Gastroesophageal sphincter (tissue), 4 donors: Measurements from ENCODE around the gene SAMD3. TPM values are rescaled to one million over a fixed set of nuclear protein-coding genes. Genes with fewer than 3 reads are reported as not detected.

Source experiments
- ATAC-seq: fragments of 150-250 bp; one replicate; pipeline ENCODE4 v1.9.1; 2016; ENCODE audit warnings: mild to moderate bottlenecking, moderate library complexity
- H3K27ac ChIP-seq, 4 donors: fragments of 200-600 bp; sonication (generic) in 3 of 4; 1 replicate in 3 of 4; 2 replicates in 1 of 4; pipeline ENCODE4 v1.5.1; 2016 to 2019
- H3K27me3 ChIP-seq: fragments of 200-600 bp; sonication (generic); one replicate; pipeline ENCODE4 v1.5.1; 2019
- H3K36me3 ChIP-seq, 2 donors: fragments of 200-600 bp; sonication (generic); one replicate each; pipeline ENCODE4 v1.5.1; 2019; ENCODE audit warnings: control low read depth in 1 of 2
- H3K4me1 ChIP-seq, 3 donors: fragments of 200-600 bp; sonication (generic); 1 replicate in 2 of 3; 2 replicates in 1 of 3; pipeline ENCODE4 v1.5.1; 2016 to 2019; ENCODE audit warnings: control low read depth in 2 of 3
- H3K4me3 ChIP-seq, 2 donors: fragments of 200-600 bp; sonication (generic); one replicate each; pipeline ENCODE4 v1.5.1; 2019; ENCODE audit warnings: mild to moderate bottlenecking in 1 of 2, moderate library complexity in 1 of 2
- H3K9me3 ChIP-seq, 3 donors: fragments of 200-600 bp; sonication (generic); one replicate each; pipeline ENCODE4 v1.5.1; 2017 to 2019; ENCODE audit warnings: control low read depth in 2 of 3
- CTCF ChIP-seq, 4 experiments: fragments of 200-600 bp in 2 of 4; fragments of 450-650 bp in 2 of 4; sonication (generic) in 1 of 4; IDR thresholded peaks; one replicate each; pipeline ENCODE4 v1.5.1; 2017 to 2019; ENCODE audit warnings: antibody characterized with exemption in 4 of 4, mild to moderate bottlenecking in 2 of 4, moderate library complexity in 2 of 4
- EP300 ChIP-seq: sonication (generic); formaldehyde crosslinking; IDR thresholded peaks from one replicate; pipeline ENCODE4 v1.6.1; 2017; ENCODE audit warnings: antibody characterized with exemption, mild to moderate bottlenecking
- POLR2A ChIP-seq, 2 donors: fragments of 450-650 bp; IDR thresholded peaks; one replicate each; pipeline ENCODE4 v1.6.1; 2017; ENCODE audit warnings: antibody characterized with exemption in 2 of 2, mild to moderate bottlenecking in 2 of 2, moderate library complexity in 1 of 2
- POLR2AphosphoS5 ChIP-seq: sonication (generic); formaldehyde crosslinking; IDR thresholded peaks from one replicate; pipeline ENCODE4 v1.6.1; 2017; ENCODE audit warnings: antibody characterized with exemption
- WGBS, 2 donors: methylation state at CpG; one replicate each; pipeline ENCODE4 v1.1.5; 2018; ENCODE audit warnings: low coverage in 1 of 2; 5-methylcytosine and 5-hydroxymethylcytosine counted together
- total RNA-seq, 4 donors: library from RNA; depleted of rRNA; stranded (reverse); fragments of >200 nt; gene quantifications; one replicate each; pipeline ENCODE4 v1.1.0, GENCODE V29; 2016

SAMD3 gene
- total RNA-seq, 4 donors from 2014 or later = 0.54 TPM; not detected in 3

- H3K4me3 ChIP-seq = no peak overlapping the region
- no peaks in the 10 kb centered on the region for H3K4me1 ChIP-seq
- no peak for ATAC-seq
- TF ChIP-seq EP300 = no peak
- no peak for TF ChIP-seq CTCF (IDR thresholded peaks at IDR 0.05)
- no peak for TF ChIP-seq POLR2A (IDR thresholded peaks at IDR 0.05)
- no peak for TF ChIP-seq POLR2AphosphoS5
- no peak overlapping the region for H3K27ac ChIP-seq
- WGBS, 2 donors = 88 to 90% methylated on average over 2 of the region's 2 CpGs
- H3K36me3 ChIP-seq = peaks cover 0 to 27% of the 10 kb centered on the region in 2 donors
- no peaks in the 10 kb centered on the region for H3K9me3 ChIP-seq
- no peaks in the 10 kb centered on the region for H3K27me3 ChIP-seq
Measured at GRCh38 chr6:130140084-130140483, 82.7 kb downstream of the SAMD3 start.

GRCh38 chr6:130138909-130139242 lies 83.9 kb downstream of the SAMD3 start:
- ATAC-seq = no peak

DNA sequence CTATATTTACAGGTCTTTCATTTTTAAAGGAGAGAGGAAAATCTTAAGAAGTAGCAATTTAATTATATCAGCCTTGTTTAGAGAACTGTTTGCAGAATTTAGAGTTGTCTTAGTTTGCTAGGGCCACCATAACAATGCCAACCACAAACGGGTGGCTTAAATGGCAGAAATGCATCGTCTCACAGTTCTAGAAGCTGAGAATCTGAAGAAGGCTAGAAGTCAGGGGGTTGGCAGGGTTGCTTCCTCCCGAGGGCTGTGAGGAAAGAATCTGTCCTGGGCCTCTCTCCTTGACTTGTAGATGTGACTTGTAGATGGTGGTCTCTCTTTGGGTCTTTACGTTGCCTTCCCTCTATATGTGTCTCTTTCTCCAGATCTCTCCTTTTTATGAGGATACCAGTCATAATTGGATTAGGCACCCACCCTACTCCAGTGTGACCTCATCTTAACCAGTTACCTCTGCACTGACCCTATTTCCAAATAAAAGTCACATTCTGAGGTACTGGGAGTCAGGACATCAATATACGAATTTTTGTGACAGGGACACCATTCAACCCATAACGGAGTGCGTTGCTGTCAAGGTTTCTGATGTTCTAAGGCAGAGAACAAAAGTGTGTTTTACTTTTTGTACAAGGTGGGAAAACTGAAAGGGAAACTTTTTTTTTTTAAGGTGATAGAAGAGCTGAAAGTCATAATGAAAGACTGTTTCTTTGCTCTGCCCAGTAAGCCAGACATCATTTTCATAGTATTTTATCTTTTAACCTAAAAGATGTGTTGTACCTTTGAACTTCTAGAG lies 84.4 kb downstream of the SAMD3 start:
- Histone ChIP-seq H3K4me1 (no peaks in the 10 kb centered on the region), H3K27ac (no peak overlapping the region), H3K36me3 (peaks cover 0 to 20% of the 10 kb centered on the region in 2 donors), H3K27me3 (no peaks in the 10 kb centered on the region), H3K9me3 (no peaks in the 10 kb centered on the region), H3K4me3 (no peak overlapping the region)
- no peak for ATAC-seq
- 73 to 88% methylated on average over 5 to 7 of the region's 7 CpGs for WGBS, 2 donors
- no peak for TF ChIP-seq POLR2A (IDR thresholded peaks at IDR 0.05)
- no peak for TF ChIP-seq POLR2AphosphoS5
- TF ChIP-seq CTCF (IDR thresholded peaks at IDR 0.05) = no peak

More at GRCh38 chr6:130138909-130139242, 83.9 kb downstream of the SAMD3 start:
- TF ChIP-seq EP300 (no peak), POLR2A (IDR thresholded peaks at IDR 0.05) (no peak), POLR2AphosphoS5 (no peak), CTCF (IDR thresholded peaks at IDR 0.05) (no peak)
- 88 to 89% methylated on average over 1 to 3 of the region's 3 CpGs for WGBS, 2 donors
- Histone ChIP-seq H3K9me3 (no peaks in the 10 kb centered on the region), H3K36me3 (peaks cover 0 to 25% of the 10 kb centered on the region in 2 donors), H3K4me3 (no peak overlapping the region), H3K27ac (no peak overlapping the region), H3K4me1 (no peaks in the 10 kb centered on the region), H3K27me3 (no peaks in the 10 kb centered on the region)

DNA sequence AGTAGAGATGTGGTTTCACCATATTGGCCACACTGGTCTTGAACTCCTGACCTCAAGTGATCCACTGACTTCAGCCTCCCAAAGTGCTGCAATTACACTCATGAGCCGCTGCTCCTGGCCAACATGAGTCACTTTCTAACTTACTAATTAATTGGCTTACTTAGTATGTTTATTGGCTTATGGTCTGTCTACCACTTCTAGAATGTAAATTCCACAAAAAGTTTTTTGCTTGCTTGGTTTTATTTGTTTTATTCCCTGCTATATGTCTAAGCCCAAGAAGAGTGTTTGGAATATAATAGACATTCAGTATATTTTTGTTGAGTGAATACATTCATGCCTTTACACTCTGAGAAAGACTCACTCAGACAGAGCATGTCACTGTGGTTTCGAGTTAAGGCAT lies 86.0 kb downstream of the SAMD3 start:
- 64 to 86% methylated on average over 2 of the region's 2 CpGs for WGBS, 2 donors
- Histone ChIP-seq H3K4me1 (no peaks in the 10 kb centered on the region), H3K27me3 (no peaks in the 10 kb centered on the region), H3K4me3 (no peak overlapping the region), H3K9me3 (no peaks in the 10 kb centered on the region), H3K36me3 (peaks cover 0 to 17% of the 10 kb centered on the region in 2 donors), H3K27ac (no peak overlapping the region)
- ATAC-seq = no peak
- TF ChIP-seq EP300 = no peak
- no peak for TF ChIP-seq POLR2AphosphoS5
- no peak for TF ChIP-seq CTCF (IDR thresholded peaks at IDR 0.05)
- no peak for TF ChIP-seq POLR2A (IDR thresholded peaks at IDR 0.05)

DNA sequence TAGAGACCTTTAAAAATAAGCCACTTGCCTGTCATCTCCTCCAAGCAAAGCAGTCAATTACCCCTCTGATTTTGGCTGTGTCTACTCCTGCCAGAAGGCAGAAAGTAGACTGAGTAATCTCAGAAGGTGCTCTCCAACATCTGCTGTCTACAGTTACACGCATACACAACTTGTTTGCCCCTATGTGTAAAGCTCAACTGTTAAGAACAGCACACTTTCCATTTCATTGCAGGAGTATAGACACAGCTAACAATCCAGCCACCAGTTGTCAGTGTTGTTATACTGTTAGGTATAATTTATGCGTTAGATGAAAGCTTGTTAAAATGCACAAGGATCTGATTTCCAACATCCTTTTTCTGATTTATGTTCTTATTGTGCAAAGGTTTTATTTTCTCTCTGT lies 88.2 kb downstream of the SAMD3 start:
- WGBS, 2 donors = 69 to 82% methylated on average over 1 to 2 of the region's 2 CpGs
- H3K36me3 ChIP-seq = peaks cover 0 to 13% of the 10 kb centered on the region in 2 donors
- no peak overlapping the region for H3K27ac ChIP-seq
- no peak overlapping the region for H3K4me3 ChIP-seq
- TF ChIP-seq POLR2AphosphoS5 (no peak), POLR2A (IDR thresholded peaks at IDR 0.05) (no peak), CTCF (IDR thresholded peaks at IDR 0.05) (no peak), EP300 (no peak)
- no peaks in the 10 kb centered on the region for H3K4me1 ChIP-seq
- no peaks in the 10 kb centered on the region for H3K27me3 ChIP-seq
- H3K9me3 ChIP-seq = no peaks in the 10 kb centered on the region
- no peak for ATAC-seq
